Measurements from ENCODE around the gene PATZ1. TPM values are rescaled to one million over a fixed set of nuclear protein-coding genes. Genes with fewer than 3 reads are reported as not detected.

PATZ1 gene
- total RNA-seq, 1 donor from 2014 or later: 24.0 TPM

- Histone ChIP-seq H3K4me2 (ENCODE audit: low read length) (peak overlapping the region; percentile 12), H3K27ac (ENCODE audit: low read depth, low read length) (no peak overlapping the region), H3K36me3 (ENCODE audit: insufficient read depth, low read length) (no peaks in the 10 kb centered on the region), H3K4me1 (ENCODE audit: insufficient read depth, low read length) (peaks cover 16% of the 10 kb centered on the region), H3K4me3 (ENCODE audit: insufficient read depth, low read depth, low read length) (no peak overlapping the region), H4K20me1 (ENCODE audit: insufficient read depth, low read length) (no peaks in the 10 kb centered on the region), H2AFZ (ENCODE audit: low read depth, low read length) (no peak overlapping the region), H3K27me3 (ENCODE audit: insufficient read depth, low read length) (peaks cover 7% of the 10 kb centered on the region), H3K9ac (ENCODE audit: low read length) (no peak overlapping the region), H3K9me3 (ENCODE audit: insufficient read depth, low read depth, low read length) (no peaks in the 10 kb centered on the region), H3K79me2 (ENCODE audit: insufficient read depth, low read length) (no peaks in the 10 kb centered on the region)
- FAIRE-seq (no peak), DNase-seq (ENCODE audit: low read depth) (peak; percentile 34)
- H3K9me3 Mint-ChIP-seq (ENCODE audit: unreplicated experiment): peaks cover 2% of the 10 kb centered on the region
- H3K36me3 Mint-ChIP-seq (ENCODE audit: low read depth, unreplicated experiment): no peaks in the 10 kb centered on the region
- H3K27ac Mint-ChIP-seq (ENCODE audit: unreplicated experiment): peak overlapping the region; percentile 71
- no peak overlapping the region for H3K4me3 Mint-ChIP-seq (ENCODE audit: unreplicated experiment)
- peaks cover 30% of the 10 kb centered on the region for H3K4me1 Mint-ChIP-seq (ENCODE audit: low read depth, unreplicated experiment)
- TF ChIP-seq CTCF (IDR thresholded peaks at IDR 0.05; ENCODE audit: insufficient read depth, low read depth, low read length): no peak
- TF ChIP-seq EZH2 (IDR thresholded peaks at IDR 0.05; ENCODE audit: insufficient read depth, low read length): no peak
- no peaks in the 10 kb centered on the region for H3K27me3 Mint-ChIP-seq (ENCODE audit: low read depth, unreplicated experiment)
Measured at GRCh38 chr22:31295831-31296657, 50.1 kb downstream of the PATZ1 start.

DNA sequence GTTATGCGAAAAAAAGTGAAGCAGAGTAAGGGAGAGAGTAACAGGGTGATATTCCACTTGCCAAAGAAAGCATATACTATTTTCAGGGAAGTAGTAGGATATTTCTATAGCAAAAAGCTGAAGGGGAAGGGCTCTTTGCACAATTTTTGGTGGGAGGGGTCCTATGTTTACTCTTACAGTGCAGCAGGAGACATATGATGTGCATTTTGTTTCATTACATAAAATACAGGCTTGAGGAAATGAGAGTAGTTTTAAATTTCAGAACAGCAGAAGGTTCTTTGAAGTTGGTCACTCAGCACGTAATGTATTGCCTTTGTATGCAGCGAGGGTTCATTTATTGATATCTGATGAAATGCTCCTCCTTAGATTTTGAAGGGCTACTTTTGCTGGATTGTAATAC, 50.8 kb downstream of the PATZ1 start:
- H3K27ac Mint-ChIP-seq (ENCODE audit: unreplicated experiment): no peak overlapping the region

More for the DNA sequence above, 50.8 kb downstream of the PATZ1 start:
- peaks cover 32% of the 10 kb centered on the region for H3K4me1 Mint-ChIP-seq (ENCODE audit: low read depth, unreplicated experiment)
- peaks cover 18% of the 10 kb centered on the region for H3K4me1 ChIP-seq (ENCODE audit: insufficient read depth, low read length)
- no peaks in the 10 kb centered on the region for H3K9me3 ChIP-seq (ENCODE audit: insufficient read depth, low read depth, low read length)
- TF ChIP-seq EZH2 (IDR thresholded peaks at IDR 0.05; ENCODE audit: insufficient read depth, low read length) (no peak), CTCF (IDR thresholded peaks at IDR 0.05; ENCODE audit: insufficient read depth, low read depth, low read length) (no peak)
- H3K79me2 ChIP-seq (ENCODE audit: insufficient read depth, low read length): no peaks in the 10 kb centered on the region
- H3K36me3 ChIP-seq (ENCODE audit: insufficient read depth, low read length): no peaks in the 10 kb centered on the region
- H2AFZ ChIP-seq (ENCODE audit: low read depth, low read length): no peak overlapping the region
- no peaks in the 10 kb centered on the region for H4K20me1 ChIP-seq (ENCODE audit: insufficient read depth, low read length)
- no peak overlapping the region for H3K4me3 ChIP-seq (ENCODE audit: insufficient read depth, low read depth, low read length)
- H3K36me3 Mint-ChIP-seq (ENCODE audit: low read depth, unreplicated experiment): peaks cover 2% of the 10 kb centered on the region
- FAIRE-seq: no peak
- H3K27ac ChIP-seq (ENCODE audit: low read depth, low read length): no peak overlapping the region
- H3K27me3 ChIP-seq (ENCODE audit: insufficient read depth, low read length): peaks cover under 1% of the 10 kb centered on the region
- H3K4me2 ChIP-seq (ENCODE audit: low read length): peak overlapping the region; percentile 12
- H3K9ac ChIP-seq (ENCODE audit: low read length): no peak overlapping the region
- no peak for DNase-seq (ENCODE audit: low read depth)
- H3K9me3 Mint-ChIP-seq (ENCODE audit: unreplicated experiment): peaks cover 2% of the 10 kb centered on the region
- no peaks in the 10 kb centered on the region for H3K27me3 Mint-ChIP-seq (ENCODE audit: low read depth, unreplicated experiment)
- peak overlapping the region; percentile 61 for H3K4me3 Mint-ChIP-seq (ENCODE audit: unreplicated experiment)
